HEK293 (cell line): ENCODE results near the gene PIN1.

Experiments
- CTCF ChIP-seq: fragments of 450-650 bp; formaldehyde crosslinking; IDR thresholded peaks from 2 replicates; pipeline ENCODE4 v1.5.1; 2016; ENCODE audit warnings: missing biosample characterization, missing genetic modification characterization
- GLI4 ChIP-seq: fragments of 450-650 bp; formaldehyde crosslinking; IDR thresholded peaks from 2 replicates; pipeline ENCODE4 v1.5.1; 2016; ENCODE audit warnings: missing biosample characterization, missing genetic modification characterization
- PRDM1 ChIP-seq: fragments of 450-650 bp; formaldehyde crosslinking; IDR thresholded peaks from 2 replicates; pipeline ENCODE4; 2016; ENCODE audit warnings: missing biosample characterization, missing genetic modification characterization
- SALL2 ChIP-seq: fragments of 450-650 bp; formaldehyde crosslinking; IDR thresholded peaks from 2 replicates; pipeline ENCODE4 v1.5.0; 2017; ENCODE audit warnings: missing biosample characterization, mild to moderate bottlenecking, missing genetic modification characterization, borderline replicate concordance
- SETDB1 ChIP-seq: IDR thresholded peaks from one replicate; pipeline ENCODE4 v1.6.1; 2017; ENCODE audit warnings: mild to moderate bottlenecking, low read length, moderate library complexity, mixed read lengths; ENCODE audit not compliant: insufficient read length
- YY2 ChIP-seq: fragments of 450-650 bp; formaldehyde crosslinking; IDR thresholded peaks from 2 replicates; pipeline ENCODE4 v1.5.1; 2016; ENCODE audit warnings: missing biosample characterization, missing genetic modification characterization
- ZNF23 ChIP-seq: fragments of 450-650 bp; formaldehyde crosslinking; IDR thresholded peaks from 2 replicates; pipeline ENCODE4 v1.5.1; 2016; ENCODE audit warnings: missing biosample characterization, missing genetic modification characterization, borderline replicate concordance
- ZNF366 ChIP-seq: fragments of 450-650 bp; formaldehyde crosslinking; conservative IDR thresholded peaks from 2 replicates; pipeline ENCODE4 v1.5.1; 2016; ENCODE audit warnings: missing biosample characterization, missing genetic modification characterization
- ZNF549 ChIP-seq: fragments of 450-650 bp; IDR thresholded peaks from 2 replicates; pipeline ENCODE4 v1.5.1; 2018; ENCODE audit warnings: missing biosample characterization, missing genetic modification characterization, mild to moderate bottlenecking, inconsistent platforms, moderate library complexity
- ZNF610 ChIP-seq: fragments of 450-650 bp; formaldehyde crosslinking; IDR thresholded peaks from 2 replicates; pipeline ENCODE4 v1.5.1; 2016; ENCODE audit warnings: missing biosample characterization, missing genetic modification characterization, borderline replicate concordance
- ZNF670 ChIP-seq: fragments of 450-650 bp; formaldehyde crosslinking; IDR thresholded peaks from 2 replicates; pipeline ENCODE4 v1.5.1; 2016; ENCODE audit warnings: missing biosample characterization, missing genetic modification characterization, low read depth
- ZNF830 ChIP-seq: fragments of 450-650 bp; IDR thresholded peaks from 2 replicates; pipeline ENCODE4 v1.5.0; 2018; ENCODE audit warnings: missing biosample characterization, missing genetic modification characterization, low read depth, mild to moderate bottlenecking, moderate library complexity
- TF ChIP-seq, protein P1 (sequence below): fragments of 450-650 bp; IDR thresholded peaks from 2 replicates; pipeline ENCODE4 v1.5.1; 2018; ENCODE audit warnings: missing biosample characterization, missing genetic modification characterization
- TF ChIP-seq, protein P2 (sequence below): fragments of 450-650 bp; formaldehyde crosslinking; IDR thresholded peaks from 2 replicates; pipeline ENCODE4 v1.5.1; 2016; ENCODE audit warnings: missing biosample characterization, missing genetic modification characterization

DNA sequence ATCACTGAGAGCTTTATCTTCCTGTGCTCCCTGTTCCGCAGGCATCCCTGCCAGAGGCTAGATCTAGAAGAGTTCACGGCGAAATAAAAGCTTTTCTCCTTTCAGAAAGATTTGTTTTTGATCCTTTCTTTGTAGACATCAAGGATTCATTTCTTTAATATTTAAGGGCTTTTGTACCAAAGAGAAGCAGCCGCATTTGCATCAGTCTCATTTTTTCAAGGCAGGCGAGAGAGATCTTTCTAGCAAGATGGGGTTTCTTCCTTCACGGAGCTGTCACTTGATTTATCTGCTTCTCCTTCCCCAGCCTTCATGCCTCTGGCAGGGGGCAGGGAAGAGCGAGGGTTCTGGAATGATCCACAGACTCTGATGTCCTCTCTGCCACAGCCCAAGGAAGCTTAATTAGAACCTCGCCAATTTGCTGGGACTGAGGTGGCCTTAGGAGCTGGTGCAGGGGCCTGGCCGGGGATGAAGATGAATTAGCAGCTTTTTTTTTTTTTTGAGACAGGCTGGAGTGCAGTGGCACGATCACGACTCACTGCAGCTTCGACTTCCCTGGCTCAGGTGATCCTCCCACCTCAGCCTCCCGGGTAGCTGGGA lies 40.0 kb downstream of the PIN1 start:
- TF ChIP-seq CTCF (tag by site-specific recombination) (no peak), SALL2 (tag by site-specific recombination) (no peak), GLI4 (no peak), ZNF670 (no peak), YY2 (tag by site-specific recombination) (no peak), ZNF549 (tag by site-specific recombination) (no peak), ZNF366 (tag by site-specific recombination) (no peak), ZNF830 (tag by site-specific recombination) (no peak), PRDM1 (tag by site-specific recombination) (no peak), ZNF610 (no peak), SETDB1 (no peak), ZNF23 (no peak)
- TF ChIP-seq, protein P1, sequence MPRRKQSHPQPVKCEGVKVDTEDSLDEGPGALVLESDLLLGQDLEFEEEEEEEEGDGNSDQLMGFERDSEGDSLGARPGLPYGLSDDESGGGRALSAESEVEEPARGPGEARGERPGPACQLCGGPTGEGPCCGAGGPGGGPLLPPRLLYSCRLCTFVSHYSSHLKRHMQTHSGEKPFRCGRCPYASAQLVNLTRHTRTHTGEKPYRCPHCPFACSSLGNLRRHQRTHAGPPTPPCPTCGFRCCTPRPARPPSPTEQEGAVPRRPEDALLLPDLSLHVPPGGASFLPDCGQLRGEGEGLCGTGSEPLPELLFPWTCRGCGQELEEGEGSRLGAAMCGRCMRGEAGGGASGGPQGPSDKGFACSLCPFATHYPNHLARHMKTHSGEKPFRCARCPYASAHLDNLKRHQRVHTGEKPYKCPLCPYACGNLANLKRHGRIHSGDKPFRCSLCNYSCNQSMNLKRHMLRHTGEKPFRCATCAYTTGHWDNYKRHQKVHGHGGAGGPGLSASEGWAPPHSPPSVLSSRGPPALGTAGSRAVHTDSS (tag by site-specific recombination), result no peak
- TF ChIP-seq, protein P2, sequence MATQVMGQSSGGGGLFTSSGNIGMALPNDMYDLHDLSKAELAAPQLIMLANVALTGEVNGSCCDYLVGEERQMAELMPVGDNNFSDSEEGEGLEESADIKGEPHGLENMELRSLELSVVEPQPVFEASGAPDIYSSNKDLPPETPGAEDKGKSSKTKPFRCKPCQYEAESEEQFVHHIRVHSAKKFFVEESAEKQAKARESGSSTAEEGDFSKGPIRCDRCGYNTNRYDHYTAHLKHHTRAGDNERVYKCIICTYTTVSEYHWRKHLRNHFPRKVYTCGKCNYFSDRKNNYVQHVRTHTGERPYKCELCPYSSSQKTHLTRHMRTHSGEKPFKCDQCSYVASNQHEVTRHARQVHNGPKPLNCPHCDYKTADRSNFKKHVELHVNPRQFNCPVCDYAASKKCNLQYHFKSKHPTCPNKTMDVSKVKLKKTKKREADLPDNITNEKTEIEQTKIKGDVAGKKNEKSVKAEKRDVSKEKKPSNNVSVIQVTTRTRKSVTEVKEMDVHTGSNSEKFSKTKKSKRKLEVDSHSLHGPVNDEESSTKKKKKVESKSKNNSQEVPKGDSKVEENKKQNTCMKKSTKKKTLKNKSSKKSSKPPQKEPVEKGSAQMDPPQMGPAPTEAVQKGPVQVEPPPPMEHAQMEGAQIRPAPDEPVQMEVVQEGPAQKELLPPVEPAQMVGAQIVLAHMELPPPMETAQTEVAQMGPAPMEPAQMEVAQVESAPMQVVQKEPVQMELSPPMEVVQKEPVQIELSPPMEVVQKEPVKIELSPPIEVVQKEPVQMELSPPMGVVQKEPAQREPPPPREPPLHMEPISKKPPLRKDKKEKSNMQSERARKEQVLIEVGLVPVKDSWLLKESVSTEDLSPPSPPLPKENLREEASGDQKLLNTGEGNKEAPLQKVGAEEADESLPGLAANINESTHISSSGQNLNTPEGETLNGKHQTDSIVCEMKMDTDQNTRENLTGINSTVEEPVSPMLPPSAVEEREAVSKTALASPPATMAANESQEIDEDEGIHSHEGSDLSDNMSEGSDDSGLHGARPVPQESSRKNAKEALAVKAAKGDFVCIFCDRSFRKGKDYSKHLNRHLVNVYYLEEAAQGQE (tag by site-specific recombination), result no peak
